ENCODE measurements around the gene SOX5.

DNA sequence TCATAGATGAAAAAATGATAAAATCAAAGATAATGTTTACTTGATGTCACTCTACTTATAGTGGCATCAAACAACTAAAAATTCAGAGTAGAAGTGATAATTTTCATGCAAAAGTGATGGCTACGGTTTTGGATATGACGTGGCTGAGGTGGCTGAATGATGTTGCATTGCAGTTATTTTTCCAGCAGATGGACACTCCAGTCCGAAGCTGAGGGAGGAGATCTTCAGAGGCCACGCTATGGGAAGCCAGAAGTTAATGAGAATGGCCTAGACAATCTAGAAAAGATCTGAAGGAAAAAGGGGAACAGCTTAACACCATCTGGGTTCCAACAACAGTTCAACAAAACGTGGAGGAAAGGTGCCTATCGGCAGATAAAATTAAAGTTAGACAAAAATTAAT is 279.8 kb downstream of the SOX5 start:
- TF ChIP-seq TAF1 (IDR thresholded peaks at IDR 0.05; ENCODE audit: low read depth, low read length): no peak
- TF ChIP-seq POLR2AphosphoS5 (IDR thresholded peaks at IDR 0.05; ENCODE audit: low read depth, low read length): no peak
- TF ChIP-seq POLR2A (IDR thresholded peaks at IDR 0.05; ENCODE audit: low read depth, low read length): no peak
- TF ChIP-seq PAX5 (IDR thresholded peaks at IDR 0.05; ENCODE audit: insufficient read depth, low read length, severe bottlenecking): no peak
- TF ChIP-seq POU2F2 (IDR thresholded peaks at IDR 0.05; ENCODE audit: low read depth, low read length): no peak
- TF ChIP-seq SPI1 (IDR thresholded peaks at IDR 0.05; ENCODE audit: low read depth, low read length): no peak
